Right cardiac atrium (tissue), 5 donors: Measurements from ENCODE around the gene YPEL3. TPM values are rescaled to one million over a fixed set of nuclear protein-coding genes. Genes with fewer than 3 reads are reported as not detected.

Experiments used
- ATAC-seq, 2 donors: fragments of 200-7000 bp; cut with Tn5 transposase; one replicate each; pipeline versions ENCODE4 v1.8.0 to v1.9.1; 2020; ENCODE audit warnings: moderate library complexity in 2 of 2, mild to moderate bottlenecking in 1 of 2
- DNase-seq, 3 donors: peaks; one replicate each; pipeline ENCODE4 v3.0.0-alpha.2; 2020
- H3K27ac ChIP-seq: one replicate; pipeline ENCODE4 v1.5.1; 2013; ENCODE audit warnings: mild to moderate bottlenecking, low read length, control low read depth, moderate library complexity
- H3K27me3 ChIP-seq: one replicate; pipeline ENCODE4 v1.6.1; 2013; ENCODE audit not compliant: control insufficient read depth, insufficient read depth
- H3K4me1 ChIP-seq: one replicate; pipeline ENCODE4 v1.6.1; 2013; ENCODE audit warnings: low read length; ENCODE audit not compliant: control insufficient read depth, insufficient read depth
- H3K4me3 ChIP-seq: one replicate; pipeline ENCODE4 v1.5.1; 2013; ENCODE audit warnings: low read length, control low read depth
- H3K9me3 ChIP-seq: one replicate; pipeline ENCODE4 v1.6.1; 2013; ENCODE audit warnings: low read length; ENCODE audit not compliant: control insufficient read depth
- WGBS: extraction: QIAGEN DNeasy Blood & Tissue Kit; methylation state at CpG from one replicate; pipeline ENCODE4 v1.1.7; 2013; 5-methylcytosine and 5-hydroxymethylcytosine counted together
- intact Hi-C, 4 donors: fragments of 100-400 bp; cut with DNase I; formaldehyde crosslinking; loops; one replicate each; pipeline versions ENCODE4 v1.11.0 to v1.14.0; 2022 to 2023
- polyA plus RNA-seq: library from polyadenylated mRNA; stranded (reverse); fragments of 200-250 nt; gene quantifications from one replicate; pipeline ENCODE4 v1.2.3, GENCODE V29; 2013
- total RNA-seq, 4 donors: library from RNA; stranded (reverse); fragmentation: NEBNext Ultra II Directional; extraction: Animal tissue kit (Norgen Biotek cat#: 25700); gene quantifications; one replicate each; pipeline ENCODE4 v1.2.1, GENCODE V29; 2021
- donor health status: healthy with polysubstance abuse.
- donor health status: DM: no; HTN: yes; CAD: no.
- donor health status: DM: no; HTN: no; CAD: no.
- donor health status: DM: no; HTN: yes; CAD: no; lungs with severe emphysema.
- donor health status: DM: yes; HTN: yes; CAD: no.

Gene YPEL3
- total and polyA plus RNA-seq, 5 donors: 54.4 to 118 (median 71.8) TPM

DNA sequence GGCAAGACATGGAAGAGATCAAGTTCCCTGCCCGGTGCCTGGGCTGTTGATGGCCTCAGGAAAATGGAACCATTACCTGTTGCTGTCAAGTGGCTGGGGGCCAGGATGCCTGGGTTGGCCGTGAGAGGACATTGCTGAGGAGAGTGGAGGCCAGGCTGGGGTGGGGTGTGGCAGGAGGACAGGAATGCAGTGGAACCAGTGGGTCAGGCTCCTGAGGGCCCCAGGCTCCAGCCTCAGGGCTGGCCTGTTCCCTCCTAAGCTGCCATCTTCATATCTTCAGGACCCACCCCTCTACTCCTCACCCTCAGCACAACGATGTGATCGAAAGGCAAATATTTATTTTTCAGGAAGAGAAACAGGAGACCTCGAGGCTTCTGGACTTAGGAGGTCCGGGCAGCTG lies 8.5 kb upstream of the YPEL3 start:
- H3K9me3 ChIP-seq: no peaks in the 10 kb centered on the region
- intact Hi-C loops: no loop called here
- ATAC-seq (peak in 1 of 2 donors; percentile 9), DNase-seq (peak in 1 of 3 donors; percentile 35)
- no peak overlapping the region for H3K4me3 ChIP-seq
- H3K27me3 ChIP-seq: no peaks in the 10 kb centered on the region
- H3K4me1 ChIP-seq: no peaks in the 10 kb centered on the region
- no peak overlapping the region for H3K27ac ChIP-seq
- WGBS: 87% methylated on average over 6 of the region's 6 CpGs

DNA sequence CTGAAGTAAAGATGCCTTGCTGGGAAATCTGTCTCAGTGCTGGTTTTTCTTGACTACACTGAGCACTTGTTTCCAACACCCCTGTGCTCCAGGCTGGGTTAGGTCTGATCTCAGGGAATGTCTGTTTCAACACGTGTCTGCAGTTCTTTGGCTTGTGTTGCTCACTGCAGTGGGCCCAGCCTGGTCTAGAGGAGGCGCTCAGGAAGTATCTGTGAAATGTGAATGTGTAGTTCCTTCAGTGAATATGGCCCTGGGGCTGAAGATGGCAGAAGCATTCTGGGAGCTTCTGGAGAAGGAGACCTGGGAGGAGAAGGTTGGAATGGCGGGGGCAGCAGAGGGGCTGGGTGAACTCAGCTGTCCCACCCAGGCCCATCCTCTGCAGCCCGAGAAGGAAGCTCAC lies 8.1 kb upstream of the YPEL3 start:
- Histone ChIP-seq H3K4me3 (no peak overlapping the region), H3K27me3 (no peaks in the 10 kb centered on the region), H3K9me3 (no peaks in the 10 kb centered on the region), H3K4me1 (no peaks in the 10 kb centered on the region), H3K27ac (no peak overlapping the region)
- intact Hi-C loops: no loop called here
- 85% methylated on average over 4 of the region's 4 CpGs for WGBS
- DNase-seq (no peak), ATAC-seq (peak in 1 of 2 donors; percentile 17)

DNA sequence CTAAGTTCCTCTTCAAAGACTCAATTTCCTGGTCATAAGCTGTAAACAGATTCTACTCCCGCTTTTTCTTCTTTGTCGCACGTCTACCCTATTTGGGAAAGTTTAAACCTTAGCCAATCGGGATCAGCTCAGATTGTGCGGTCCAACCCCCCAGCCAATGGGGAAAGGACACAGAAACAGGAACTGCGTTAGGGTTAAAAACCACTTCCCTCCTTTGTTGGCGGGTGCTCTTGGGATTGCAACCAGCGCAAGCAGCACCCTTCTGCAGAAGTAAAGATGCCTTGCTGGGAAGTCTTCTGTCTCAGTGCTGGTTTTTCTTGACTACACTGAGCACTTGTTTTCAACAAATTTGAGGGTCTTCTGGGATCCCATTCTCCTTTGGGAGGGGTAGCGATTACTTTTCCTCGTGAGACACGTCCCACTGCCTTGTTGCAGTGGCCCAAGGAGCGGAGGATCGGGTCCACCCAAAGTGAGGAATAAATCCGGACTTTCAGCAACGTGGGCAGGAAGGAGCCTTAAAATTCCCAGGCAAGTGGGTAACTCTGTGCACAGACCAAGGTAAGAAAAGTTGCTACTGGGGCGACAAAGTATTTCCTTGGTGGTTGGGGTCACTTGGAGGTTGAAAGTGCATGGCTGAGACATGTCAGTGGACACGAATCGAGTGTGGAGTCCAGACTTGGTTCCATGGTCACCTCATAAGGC lies 1.0 kb upstream of the YPEL3 start:
- Histone ChIP-seq H3K27me3 (no peaks in the 10 kb centered on the region), H3K9me3 (no peaks in the 10 kb centered on the region), H3K27ac (peak overlapping the region; percentile 38), H3K4me1 (peaks cover 2% of the 10 kb centered on the region), H3K4me3 (no peak overlapping the region)
- intact Hi-C loops: loop anchor here in 1 of 4 donors (10.0 kb wide), 1 partner anchor 298 kb away; the partner anchor contains the start of gene ZNF48
- ATAC-seq: no peak
- peak in 1 of 3 donors; percentile 18 for DNase-seq
- WGBS: 96% methylated on average over 18 of the region's 18 CpGs

DNA sequence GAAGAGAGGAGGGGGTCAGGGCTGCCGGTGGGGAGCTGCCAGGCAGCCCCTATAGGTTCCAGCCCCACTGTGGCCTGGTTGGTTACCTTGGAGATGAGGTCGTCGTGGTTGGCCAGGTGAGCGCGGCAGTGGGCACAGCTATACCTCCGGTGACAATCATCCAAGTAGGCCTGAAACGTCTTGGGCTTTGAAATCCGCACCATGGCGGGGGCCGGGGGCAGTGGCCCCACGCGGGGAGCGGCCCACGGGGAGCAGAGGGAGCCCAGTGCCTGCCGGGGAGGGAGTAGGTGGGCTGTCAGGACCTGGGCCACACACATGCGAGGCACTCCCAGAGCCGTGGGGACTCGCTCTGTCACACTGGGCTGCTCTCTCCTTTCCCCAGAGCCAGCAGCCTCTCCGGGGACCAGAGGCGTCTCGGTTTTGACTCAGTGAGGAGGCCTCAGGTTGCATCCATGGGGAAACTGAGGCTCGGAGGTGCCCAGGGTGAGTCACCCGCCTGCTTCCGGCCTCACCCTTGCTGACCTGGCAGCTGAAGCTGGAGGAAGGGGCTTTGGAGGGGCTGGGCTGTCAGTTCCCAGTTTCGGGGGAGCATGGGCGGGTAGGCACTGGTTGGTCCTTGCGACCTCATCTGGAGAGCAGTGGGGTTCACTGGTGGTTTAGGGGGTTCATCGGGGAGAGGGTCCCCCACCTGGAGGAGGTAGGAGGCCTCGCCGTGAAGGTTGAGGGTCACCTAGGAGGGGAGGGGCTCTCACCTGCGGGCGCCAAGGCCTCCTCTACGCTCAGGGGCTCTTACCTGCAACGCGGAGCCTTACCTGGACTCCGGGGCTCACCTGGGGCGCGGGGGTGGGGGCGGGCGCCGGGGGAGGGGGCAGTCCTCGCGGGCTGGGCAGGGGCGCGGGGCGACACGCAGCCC lies 591 bp downstream of the YPEL3 start:
- H3K9me3 ChIP-seq: no peaks in the 10 kb centered on the region
- intact Hi-C loops: loop anchor here in 1 of 4 donors (10.0 kb wide), 1 partner anchor 299 kb away; the partner anchor contains the start of gene ZNF48
- peak overlapping the region; percentile 24 for H3K27ac ChIP-seq
- peak overlapping the region; percentile 85 for H3K4me3 ChIP-seq
- ATAC-seq (no peak), DNase-seq (peak in 1 of 3 donors; percentile 66)
- H3K27me3 ChIP-seq: no peaks in the 10 kb centered on the region
- 11% methylated on average over 47 of the region's 47 CpGs for WGBS
- H3K4me1 ChIP-seq: peaks cover 2% of the 10 kb centered on the region

DNA sequence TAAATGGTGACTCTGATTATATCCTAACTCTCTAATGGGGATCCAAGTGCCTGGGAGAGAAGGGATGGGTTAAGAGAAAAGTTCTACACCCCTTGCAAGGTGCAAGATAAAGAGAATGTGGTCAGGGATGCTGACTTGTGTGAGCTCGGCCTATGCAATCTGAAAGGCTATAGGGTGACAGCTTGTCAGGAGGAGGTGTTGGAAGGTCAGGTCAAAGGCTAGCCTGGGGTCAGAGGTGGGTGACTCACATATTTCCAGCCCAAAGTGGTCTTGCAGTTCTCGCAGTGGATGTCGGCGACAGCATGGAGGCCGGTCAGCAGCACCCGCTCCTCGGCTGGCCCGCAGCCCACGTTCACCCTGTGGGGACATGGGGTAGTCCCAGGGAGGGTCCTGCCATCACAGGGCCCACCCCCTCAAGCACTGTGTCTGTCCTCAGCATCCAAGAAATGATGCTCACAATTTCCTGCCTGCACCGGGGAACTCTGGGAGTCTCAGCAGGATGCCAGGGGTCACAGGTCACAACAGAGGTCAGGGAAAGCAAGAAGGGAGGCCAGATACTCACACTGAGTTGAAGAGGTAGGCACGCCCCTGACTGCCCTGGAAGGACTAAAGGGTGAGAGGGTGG lies 1.4 kb downstream of the YPEL3 start:
- Histone ChIP-seq H3K4me1 (peaks cover 2% of the 10 kb centered on the region), H3K4me3 (peak overlapping the region; percentile 85), H3K9me3 (no peaks in the 10 kb centered on the region), H3K27me3 (no peaks in the 10 kb centered on the region), H3K27ac (peak overlapping the region; percentile 24)
- 73% methylated on average over 11 of the region's 11 CpGs for WGBS
- peak in 1 of 3 donors; percentile 73 for DNase-seq
- ATAC-seq: no peak
- intact Hi-C loops: loop anchor here in 2 of 4 donors (5.0 to 10.0 kb wide), 2 partner anchors 52 to 300 kb away; partner anchors contain the start of gene ZNF48 (in 1 of the 2)

DNA sequence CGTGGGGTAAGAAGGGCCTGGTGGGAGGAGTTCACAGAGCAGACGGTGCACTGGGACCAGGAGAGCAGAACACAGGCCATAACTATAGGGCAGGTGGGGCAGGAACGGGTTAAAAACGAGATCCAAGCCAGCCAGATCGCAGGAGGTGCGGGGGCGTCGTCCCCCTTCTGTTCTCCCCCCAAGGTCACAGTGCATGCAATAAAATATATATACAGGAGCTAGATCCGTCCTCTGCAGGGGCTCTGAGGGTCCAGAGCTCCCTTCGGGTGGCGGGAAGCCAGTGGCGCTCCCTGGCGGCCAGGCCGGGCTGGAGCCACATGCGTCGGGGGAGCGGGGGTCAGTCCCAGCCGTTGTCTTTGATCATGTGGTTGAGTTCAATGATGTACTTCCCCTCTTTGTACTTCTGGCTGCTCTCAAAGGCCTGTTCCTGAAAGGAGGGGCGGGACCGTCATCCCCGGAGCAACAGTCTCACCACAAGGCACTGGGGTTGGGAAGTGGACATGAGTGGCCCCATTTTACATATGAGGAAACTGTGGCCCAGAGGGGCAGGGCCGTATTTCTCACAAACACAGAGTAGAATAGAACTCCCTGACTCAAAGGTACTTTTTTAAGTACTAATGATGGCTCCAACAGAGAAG lies 3.5 kb downstream of the YPEL3 start:
- intact Hi-C loops: loop anchor here in 2 of 4 donors (5.0 to 10.0 kb wide), 2 partner anchors 50 to 302 kb away; partner anchors contain the start of gene ZNF48 (in 1 of the 2)
- no peaks in the 10 kb centered on the region for H3K27me3 ChIP-seq
- peak overlapping the region; percentile 36 for H3K4me3 ChIP-seq
- ATAC-seq: peak; percentile 56 to 80
- H3K4me1 ChIP-seq: peaks cover 2% of the 10 kb centered on the region
- no peaks in the 10 kb centered on the region for H3K9me3 ChIP-seq
- H3K27ac ChIP-seq: peak overlapping the region; percentile 72
- WGBS: 10% methylated on average over 22 of the region's 22 CpGs
- DNase-seq: peak; percentile 85 to 93 (median 92)

DNA sequence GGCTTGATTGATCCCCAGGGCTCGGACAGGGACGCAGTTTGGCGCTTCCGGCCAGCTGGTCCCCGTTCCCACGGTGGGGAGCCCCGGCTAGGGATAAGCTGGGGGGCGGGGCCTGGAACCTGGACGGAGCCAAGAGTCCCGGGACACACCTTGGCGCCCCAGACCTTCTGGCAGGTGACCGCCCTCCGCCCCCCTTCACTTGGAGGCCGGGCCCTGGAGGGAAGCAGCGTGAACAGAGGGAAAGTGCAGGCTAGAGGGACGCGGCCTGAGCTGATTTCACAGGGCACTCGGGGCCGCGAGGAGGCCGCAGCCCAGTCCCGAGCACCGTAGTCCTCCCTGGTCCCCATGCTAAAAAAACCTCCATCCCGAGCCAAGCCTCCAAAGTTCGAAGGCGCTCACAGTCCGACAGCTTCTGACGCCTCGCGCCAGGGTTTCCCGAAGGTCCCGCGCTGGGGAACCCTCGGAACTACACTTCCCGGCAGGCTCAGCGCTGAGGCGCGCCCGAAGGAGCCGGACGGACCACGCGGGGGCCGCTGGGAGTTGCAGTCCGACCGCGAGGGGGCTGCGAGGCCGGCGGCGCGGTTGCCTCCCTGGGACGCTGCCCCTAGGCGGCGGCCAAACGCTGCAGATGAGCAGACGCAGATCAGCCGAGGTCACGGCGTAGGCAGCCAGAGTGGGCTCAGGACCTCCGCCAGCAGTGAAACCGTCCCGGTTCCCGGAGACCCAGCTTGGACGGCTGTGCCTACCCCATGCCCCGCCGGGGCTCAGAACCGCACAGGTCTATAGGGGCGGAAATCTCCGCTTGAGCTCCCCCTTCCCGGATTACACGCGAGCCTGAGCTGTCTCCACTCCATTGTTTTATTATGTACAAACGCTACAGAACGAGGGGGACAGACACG lies 4.3 kb downstream of the YPEL3 start, which contains the start of gene TBX6:
TBX6 (minus strand) TSS at position 451 of the 899 bp plus-strand sequence. CDS start 731 bp downstream, outside the sequence.
- Histone ChIP-seq H3K9me3 (no peaks in the 10 kb centered on the region), H3K4me3 (peak within 1 kb of the TSS; percentile 36), H3K27ac (peak within 1 kb of the TSS; percentile 72), H3K27me3 (no peaks in the 10 kb centered on the region), H3K4me1 (peaks cover 2% of the 10 kb centered on the region)
- under 1% methylated on average over 76 of the region's 76 CpGs for WGBS
- intact Hi-C loops: loop anchor here in 2 of 4 donors (5.0 to 10.0 kb wide), 2 partner anchors 49 to 303 kb away; partner anchors contain the start of gene ZNF48 (in 1 of the 2)
- DNase-seq: peak; percentile 96 to 98 (median 97)
- peak; percentile 92 to 93 for ATAC-seq

DNA sequence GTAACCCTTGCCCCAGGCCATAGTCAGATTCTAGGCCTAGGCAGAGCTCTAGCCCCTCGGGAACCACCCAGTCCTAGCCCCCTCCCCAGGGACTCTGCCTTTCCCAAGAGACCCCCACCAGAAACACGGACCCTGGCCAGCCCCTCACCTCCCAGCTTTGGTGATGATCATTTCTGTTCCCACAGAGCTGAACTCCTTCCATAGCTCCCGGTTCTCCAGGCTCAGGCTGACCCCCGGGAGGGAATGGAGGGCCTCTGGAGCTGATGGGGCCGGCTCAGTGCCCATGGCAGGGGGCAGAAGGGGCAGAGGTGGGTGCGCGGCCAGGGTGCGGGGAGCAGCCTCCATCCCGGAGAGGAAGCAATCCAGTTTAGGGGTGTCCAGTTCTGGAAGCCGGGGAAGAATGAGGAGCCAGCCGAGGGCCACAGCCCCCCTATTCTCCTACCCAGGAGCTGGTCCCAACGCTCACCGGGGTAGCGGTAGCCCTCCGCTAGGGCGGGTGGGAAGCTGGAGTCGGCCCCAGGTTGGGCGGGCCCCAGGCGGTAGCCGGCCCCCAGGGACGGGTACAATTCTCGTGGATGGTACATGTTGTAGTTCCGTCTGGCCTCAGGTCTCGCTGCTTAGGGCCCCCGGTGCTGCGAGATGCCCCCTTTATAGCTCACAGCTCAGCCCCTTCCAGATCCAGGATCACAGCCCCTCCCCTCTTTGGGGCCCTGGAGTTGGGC lies 5.2 kb downstream of the YPEL3 start:
- H3K4me3 ChIP-seq: no peak overlapping the region
- intact Hi-C loops: loop anchor here in 2 of 4 donors (5.0 to 10.0 kb wide), 2 partner anchors 48 to 304 kb away; partner anchors contain the start of gene ZNF48 (in 1 of the 2)

More for the DNA sequence above, 5.2 kb downstream of the YPEL3 start:
- DNase-seq (peak in 2 of 3 donors; percentile 65 to 70), ATAC-seq (no peak)
- peaks cover 2% of the 10 kb centered on the region for H3K4me1 ChIP-seq
- no peaks in the 10 kb centered on the region for H3K9me3 ChIP-seq
- 71% methylated on average over 26 of the region's 26 CpGs for WGBS
- no peaks in the 10 kb centered on the region for H3K27me3 ChIP-seq
- no peak overlapping the region for H3K27ac ChIP-seq
